ENCODE results near the gene IL1RAPL1.

Gene IL1RAPL1

DNA sequence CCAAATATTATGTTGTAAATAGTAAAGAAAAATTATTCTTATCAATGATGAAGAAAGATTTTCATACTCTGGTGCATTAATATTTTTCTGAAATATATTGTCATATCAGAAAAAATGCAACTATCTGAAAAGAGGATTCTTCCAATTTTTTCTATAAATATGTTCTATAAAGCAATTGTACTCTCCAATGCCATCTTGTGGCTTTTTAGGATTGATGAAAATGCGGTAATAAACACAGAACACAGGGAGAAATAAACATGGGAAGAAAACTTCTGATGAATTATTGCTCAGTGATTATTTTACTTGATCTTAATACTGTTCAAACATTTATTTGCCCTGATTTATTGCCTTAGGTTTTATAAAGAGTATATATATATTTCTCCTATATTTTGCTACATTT lies 215.4 kb downstream of the IL1RAPL1 start:
- no peak for DNase-seq

DNA sequence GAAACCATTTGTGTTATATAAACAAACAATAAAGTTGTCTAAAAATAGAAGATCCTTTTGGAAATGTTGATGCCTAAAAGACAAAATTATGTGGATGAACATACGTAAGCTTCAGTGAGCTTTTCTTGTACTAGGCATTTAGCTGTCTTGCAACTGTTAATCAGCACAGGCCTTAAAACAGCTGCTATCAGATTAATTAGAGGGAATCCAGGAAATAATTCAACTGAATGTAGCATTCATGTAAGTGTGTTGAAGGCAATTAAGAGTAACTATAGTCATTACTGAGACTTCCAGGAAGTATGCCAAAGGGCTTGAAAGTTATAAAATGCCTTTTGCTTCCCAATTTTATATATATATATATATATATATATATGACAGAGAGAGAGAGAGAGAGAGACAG lies 248.7 kb downstream of the IL1RAPL1 start:
- no peak for DNase-seq

DNA sequence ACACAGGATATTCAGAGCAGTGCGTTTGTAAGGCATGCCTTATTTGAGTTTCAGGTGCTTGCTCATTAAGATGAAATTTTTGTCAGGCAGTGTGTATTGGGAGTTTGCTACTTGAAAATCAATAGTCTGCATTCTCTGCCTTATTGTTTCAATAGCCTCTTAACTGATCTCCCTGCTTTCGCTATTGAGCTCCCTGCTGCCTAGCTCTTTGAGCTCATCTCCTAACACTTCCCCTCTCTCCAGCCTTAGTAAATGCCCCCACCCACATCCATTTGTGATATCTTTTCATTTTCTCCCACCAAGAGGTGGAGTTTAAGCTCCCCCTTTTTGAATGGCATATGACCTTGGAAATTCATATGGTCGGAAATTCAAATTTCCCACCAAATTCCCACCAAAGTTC lies 256.6 kb downstream of the IL1RAPL1 start:
- no peak for DNase-seq

DNA sequence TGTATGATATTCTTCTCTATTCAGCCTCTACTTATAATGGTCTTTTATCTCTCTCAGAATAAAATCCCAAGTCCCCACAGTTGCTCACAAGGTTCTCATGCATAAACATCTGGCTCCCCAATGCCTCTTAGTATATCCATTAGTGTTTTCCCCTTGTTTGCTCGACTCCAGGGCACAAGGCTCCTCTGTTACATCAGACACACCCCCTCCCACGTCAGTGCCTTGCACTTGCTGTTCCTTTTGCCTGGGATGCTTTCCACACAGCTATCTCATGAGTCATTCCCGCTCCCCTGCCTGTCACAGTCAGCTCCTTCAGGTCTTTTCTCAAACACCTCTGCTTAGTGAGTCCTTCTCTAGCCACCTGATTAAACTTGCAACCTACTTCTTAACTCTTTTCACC lies 260.2 kb downstream of the IL1RAPL1 start:
- DNase-seq: no peak

DNA sequence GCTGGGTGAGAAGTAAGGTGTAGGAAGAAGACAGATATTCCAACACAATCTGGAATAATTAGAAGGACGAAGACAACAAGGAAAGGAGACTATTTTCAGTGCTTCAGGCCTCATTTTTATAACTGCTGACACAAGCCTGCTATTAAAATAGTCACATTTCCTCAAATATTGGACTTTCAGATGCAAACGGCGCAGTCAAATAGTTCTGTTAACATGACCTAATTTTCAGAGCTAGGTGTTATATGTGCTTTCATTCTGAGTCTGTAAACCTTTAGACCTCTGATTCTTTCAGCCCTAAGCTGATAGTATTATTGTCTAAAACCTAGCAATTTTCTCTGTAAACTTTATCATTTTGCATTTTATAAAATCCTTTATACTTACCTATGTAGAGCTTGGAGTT lies 261.5 kb downstream of the IL1RAPL1 start:
- no peak for DNase-seq

DNA sequence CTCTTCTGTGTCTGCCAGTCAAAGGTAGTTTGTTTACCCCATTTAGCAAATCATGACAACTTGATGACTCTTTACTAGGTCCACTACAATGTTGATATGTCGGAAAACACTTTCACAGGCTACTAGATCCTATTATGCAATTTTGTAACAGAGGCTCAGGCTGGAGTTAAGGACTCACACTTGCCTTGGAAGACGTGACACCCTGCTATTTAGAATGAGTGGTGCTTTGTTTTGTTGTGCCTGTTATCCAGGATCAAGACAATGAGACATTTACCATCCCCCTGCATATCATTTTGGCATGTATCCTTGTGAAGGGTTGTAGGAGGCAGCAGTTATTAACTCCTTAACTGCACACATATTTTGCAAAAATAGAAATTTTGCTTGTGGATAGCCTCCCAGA lies 263.7 kb downstream of the IL1RAPL1 start:
- DNase-seq: no peak

DNA sequence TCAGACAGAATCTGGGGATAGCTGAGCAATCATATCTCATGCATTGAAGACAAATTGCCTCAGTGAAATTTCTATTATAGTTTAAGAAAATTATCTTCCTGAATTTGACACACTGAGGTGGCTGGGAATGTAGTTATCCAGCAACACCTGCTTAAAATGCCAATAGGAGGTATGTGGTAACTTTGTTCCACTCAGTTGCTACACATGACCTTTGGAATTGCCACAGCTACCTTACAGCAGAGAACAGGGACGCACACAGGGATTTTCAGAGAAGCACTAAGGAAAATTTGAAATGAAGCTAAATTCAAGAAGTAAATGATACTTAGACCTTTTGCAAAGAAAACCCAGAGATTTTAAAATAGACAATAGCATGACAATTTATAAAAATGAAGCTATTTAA lies 264.6 kb downstream of the IL1RAPL1 start:
- DNase-seq: no peak

DNA sequence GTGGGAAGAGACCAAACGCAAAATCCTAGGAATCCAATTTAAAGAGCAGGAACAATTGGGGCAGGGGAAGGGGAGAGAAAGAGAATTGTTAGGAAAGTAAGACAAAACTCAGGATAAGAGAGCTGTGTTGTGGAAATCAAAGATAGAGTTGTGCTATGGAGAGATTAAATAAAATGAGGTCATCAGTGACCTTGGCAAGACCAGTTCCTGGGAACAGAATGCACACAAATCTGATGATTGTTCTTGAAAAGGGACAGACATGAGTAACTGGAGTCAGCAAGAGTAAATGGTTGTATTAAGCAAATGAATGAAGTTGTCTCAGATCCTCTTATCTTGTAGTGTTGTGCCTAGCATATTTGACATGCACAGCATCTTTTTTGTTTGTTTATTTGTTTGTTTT lies 267.4 kb downstream of the IL1RAPL1 start:
- DNase-seq: no peak

DNA sequence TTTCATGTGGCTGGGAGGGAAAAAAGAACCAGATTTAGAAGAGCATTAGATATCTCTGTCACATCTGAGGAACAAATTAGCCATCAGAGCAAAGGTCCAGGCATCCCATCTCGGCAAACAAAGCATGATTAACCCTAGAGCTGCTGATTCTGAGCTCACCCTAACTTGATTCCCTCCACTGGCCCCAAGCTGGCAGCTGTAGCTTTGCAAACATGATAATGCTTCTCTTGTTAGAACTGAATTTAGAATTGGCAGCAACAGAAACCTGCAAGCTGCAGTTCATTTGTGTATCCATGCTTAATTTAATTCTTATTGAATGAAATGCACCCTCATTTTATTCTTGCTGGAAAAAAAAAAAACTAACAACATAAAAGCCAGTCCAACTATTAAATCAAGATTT lies 289.2 kb downstream of the IL1RAPL1 start:
- DNase-seq: no peak

DNA sequence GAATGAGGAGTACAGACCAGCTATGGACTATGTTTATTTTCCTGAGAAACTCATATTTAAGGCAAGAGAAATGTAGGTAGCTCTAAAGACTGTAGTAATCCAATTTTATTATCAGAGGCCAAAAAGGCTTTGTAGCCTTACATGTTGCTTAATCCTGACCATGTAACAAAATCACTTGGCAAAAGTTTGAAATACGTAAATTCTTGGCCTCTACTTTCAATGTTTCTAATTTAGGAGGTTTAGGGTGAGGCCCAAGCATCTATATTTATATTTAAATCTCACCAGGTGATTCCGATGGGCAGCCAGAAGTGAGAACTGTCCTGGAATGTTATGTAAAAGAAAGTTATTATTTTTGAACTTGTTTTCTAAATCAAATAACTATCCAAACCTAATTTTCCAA lies 289.7 kb downstream of the IL1RAPL1 start:
- no peak for DNase-seq

DNA sequence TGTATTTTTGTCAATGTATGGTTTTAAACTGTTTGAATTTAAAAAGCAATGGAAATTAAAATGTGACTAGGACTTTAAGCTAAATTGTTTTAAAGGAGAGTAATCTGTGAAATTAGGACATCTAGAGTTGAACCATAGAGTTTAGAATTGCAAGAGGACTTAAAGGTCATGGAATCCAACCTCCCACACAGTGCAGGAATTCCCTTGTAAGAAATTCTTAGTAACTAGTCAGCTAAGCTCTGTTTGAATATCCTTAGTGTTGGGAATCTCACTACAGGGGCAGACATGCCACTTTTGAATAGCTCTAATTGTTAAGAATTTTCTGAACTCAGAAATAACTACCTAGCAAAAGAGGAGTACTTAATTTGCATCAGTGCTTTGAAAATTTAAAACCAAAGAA lies 292.9 kb downstream of the IL1RAPL1 start:
- DNase-seq: no peak

DNA sequence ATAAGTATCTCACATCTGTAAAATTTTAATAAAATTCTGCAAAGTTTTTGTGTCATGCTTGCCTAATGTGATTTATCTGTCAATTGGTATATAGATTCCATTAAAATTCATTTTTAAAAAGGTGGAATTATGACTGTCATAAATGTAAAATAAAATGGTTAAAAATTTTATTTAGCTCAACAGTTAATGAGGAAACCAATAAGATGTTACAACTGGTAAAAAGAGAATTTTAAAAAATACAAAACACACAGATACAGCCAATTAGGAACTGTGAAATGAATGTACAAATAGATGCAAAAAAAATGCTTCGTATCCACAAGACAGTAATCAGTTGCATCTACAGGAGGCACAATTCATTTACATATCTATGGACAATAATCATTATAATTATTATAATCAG lies 297.6 kb downstream of the IL1RAPL1 start:
- DNase-seq: no peak

DNA sequence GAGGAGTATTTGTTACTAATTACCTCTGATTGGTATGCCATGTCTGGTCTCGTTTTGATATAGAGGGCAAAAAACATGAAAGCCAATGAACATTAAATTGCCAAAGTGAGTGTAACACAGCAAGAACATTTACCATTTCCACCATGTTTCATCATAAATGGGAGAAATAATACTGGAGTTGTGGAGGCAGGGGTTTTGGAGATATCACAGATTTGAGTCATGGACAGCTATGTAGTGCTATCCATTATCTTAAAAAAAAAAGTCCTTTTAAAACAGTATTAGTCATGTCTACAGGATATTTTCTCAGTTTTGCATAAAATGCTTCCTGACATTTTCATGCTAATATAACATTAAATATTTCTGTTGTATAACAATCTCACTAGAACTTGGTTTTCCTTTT lies 301.2 kb downstream of the IL1RAPL1 start:
- DNase-seq: no peak

DNA sequence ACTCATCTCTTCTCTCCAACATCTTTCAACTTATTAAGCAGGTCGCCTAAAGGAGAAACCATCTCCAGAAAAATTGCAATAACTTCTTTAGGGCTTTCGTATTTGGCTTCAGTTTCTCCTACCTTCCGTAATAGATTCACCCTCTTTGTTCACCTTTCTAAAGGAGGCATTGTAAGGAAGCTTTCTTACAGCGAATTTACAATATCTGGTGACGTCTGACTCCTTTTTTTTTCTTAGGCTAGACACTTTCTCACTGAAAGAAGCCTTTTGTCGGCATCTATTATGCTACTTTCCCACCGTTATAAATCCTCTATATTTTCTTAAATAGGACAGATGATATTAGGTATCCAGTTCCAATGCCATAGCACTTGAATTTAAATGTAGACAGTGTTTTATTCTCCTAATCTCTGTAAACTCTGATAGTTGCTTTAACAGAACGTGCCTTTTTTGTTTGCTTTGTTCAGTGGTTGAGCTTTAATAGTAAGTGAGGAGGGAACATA lies 302.4 kb downstream of the IL1RAPL1 start:
- no peak for DNase-seq

DNA sequence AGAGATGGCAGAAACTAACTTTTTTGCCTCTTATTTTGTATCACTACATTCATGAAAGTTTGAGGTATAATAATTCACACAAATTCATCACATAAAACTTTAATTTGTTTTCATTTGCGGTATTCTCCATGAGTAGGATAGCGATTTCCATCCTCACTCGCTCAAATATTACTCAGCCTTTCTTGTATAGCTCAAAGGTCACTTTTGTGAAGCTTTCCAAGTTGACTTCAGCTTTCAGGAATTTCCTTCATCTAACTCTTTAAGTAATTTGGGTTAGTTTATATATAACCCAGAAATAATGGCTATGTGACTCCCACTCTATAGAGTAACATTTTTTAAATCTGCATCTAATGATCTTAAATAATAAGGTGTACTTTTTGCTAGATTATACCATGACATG lies 314.4 kb downstream of the IL1RAPL1 start:
- no peak for DNase-seq

DNA sequence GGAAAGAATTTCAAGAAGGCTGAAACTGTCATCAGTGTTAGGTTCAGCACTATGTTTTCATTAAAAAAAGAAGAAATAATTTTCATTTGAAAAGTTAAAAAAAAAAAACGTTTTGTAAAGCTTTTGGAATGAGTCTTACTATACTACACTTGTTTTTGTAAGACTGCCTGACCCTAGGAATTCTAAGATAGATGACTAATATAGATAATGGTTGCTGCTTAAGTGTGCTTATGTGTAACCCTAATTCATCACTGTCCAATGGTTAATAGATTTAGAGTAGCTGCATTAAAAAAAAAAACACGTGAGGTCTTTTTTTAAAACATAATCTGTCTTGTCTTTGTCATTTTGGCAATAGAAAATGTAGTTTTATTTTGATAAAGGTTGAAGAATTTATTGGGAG lies 323.2 kb downstream of the IL1RAPL1 start:
- no peak for DNase-seq

DNA sequence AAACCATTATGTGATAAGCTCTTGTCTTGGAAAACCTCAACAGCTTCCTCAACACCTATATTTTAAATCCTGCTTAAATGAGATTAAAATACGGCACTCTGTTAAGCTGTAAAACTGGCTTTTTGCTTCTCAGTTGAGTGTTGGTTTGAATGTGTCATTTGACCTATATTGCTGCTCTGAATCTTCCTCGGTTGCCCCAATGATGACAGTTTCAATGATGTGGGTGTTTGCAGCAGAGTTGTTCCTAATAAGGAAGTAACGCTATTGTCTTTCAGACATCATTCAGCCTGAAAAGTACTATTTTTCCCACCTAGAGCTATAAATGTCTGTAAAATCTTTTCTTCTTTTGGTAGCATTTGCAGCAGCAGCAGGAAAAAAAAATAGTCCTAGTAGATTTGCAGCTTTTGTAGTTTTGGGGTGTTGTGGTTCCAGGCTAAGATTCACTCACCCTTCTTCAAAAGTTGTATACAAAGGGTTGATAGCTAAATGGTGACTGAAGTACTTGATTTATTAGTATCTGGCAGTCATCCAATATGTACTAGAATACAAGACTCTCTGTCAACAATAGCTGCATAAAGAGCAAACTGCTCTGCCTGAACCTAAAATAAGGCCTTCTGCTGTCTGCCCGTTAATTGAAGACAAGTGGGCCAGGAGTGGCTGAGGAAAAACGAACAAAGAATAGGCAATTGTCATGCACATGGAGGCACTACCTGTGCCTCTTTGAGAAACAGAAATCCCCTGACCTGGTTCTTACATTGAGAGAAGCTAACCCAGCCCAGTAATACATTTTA lies 333.1 kb downstream of the IL1RAPL1 start:
- DNase-seq: peak; percentile 87 to 93

DNA sequence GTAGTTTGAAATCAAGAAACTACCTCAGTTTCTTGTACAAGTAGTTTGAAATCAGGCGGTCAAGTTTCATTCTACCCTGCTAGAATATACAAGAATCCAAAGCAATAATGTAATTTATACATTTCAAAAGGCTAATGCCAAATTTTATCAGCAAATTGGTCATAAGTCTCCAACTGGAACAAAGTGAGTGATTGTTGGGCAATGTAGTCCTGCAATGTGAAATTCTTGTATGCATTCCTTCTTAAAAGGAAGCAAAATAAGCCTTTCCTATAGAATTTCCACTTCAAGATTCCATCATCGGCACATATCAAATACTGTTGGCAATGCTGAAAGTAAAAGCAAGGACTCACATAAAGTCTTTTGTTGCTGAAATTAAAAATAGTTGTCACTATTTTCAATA lies 334.9 kb downstream of the IL1RAPL1 start:
- no peak for DNase-seq

DNA sequence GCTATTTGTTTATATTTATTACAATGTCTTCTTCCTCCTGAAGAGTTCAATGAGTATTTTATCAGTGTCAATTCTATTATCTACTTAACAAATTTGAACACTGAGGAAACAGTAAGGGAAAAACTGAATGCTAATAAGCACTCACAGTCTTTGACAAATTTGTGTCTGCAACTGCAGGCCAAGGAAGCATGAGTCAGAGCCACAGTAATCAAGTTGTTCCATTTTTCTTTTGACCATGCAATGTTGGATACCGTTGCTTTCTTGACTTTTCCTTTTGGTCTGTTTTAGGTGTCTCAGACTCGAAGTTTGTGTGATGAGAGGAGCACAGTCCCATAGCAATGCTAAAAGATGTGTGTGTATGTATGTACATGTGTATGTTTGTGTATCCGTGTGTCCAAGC lies 359.6 kb downstream of the IL1RAPL1 start:
- no peak for DNase-seq

DNA sequence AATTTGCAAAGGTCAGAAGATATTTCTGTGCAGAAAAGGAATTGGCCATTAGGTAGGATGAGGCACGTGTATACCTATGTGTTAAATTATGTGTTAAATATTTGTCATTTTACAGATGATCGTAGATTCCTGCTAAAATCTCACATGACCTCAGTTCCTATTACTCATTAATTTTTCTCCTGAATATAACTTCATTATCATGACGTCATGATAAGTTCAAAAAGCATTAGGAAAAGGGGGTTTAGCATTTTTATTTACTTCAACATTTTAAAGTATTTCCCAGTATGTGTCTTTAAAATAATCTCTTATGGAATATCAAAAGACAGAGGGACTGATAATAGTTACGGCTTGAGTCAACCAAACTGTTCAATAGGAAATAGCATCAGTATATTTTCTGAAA lies 372.8 kb downstream of the IL1RAPL1 start:
- no peak for DNase-seq

DNA sequence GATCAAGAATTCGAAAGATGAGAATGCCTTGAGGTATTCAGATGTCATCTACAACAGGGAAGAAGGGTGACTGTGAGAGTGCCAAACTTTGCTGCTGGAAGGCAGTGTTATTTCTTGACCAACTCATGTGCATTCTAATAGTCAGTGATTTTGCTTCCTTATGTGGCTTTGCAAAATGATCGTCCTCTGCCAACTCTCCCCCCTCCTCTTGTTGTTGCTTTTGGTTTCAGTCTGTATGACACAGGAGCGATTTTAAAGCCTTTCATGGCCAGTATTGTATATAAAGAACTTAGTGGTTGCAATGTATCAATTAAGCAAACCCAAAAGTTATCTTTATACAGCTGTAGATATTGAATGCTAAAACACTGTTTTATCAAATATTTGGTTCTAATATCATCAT lies 379.1 kb downstream of the IL1RAPL1 start:
- DNase-seq: no peak

DNA sequence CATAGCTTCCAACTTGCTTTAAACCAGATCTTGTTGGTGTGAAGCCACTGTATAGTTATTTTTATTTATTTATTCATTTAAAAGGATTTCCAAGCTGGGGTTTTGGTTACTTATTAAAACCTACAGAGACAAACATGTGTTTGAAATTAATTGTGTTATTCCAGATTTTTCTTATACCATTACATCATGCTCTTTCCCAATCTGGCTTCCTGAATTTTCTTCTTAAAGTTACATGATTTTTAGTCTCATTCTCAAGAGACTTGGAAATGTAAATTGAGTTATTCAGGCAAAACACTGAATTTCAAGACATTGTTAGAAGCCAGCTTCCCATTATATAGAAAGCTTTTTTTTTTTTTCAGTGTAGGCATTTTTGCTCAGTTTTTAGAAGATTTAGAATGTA lies 381.9 kb downstream of the IL1RAPL1 start:
- no peak for DNase-seq

DNA sequence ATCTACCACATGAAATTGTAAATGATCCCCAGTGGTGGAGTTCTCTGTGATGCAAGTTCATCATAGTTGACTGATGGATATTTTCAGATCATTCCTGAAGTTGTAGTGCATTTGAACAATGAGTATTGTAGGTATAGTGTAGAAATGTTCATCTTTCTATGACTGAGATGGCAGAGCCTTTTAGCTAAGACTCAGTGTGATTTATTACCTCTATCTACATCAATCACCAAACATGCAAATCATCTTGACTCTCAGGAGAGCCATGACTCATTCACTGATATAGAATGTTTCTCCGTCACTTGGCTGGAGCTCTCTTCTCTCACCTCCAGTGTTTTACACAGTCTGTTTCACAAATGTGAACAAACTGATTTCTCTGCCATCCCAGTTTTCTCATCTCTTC lies 392.6 kb downstream of the IL1RAPL1 start:
- DNase-seq: no peak

DNA sequence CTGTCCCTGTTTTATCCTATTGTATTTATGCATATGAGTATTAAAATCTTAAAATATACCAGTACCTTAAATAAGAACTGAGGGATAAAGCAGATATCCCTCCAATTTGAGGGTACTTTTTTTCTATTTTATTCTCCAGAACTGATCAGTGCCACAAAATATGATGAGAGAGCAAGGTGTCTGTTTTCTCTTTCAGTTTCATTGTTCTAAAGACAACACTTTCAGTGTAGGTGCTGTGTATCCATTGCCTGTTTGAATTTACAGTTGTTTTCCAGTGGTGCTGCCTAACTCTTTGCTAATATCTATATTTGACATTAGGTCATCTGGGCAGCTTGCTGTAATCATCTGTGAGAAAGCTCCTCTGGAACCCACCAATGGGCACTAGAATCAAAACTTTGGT lies 394.7 kb downstream of the IL1RAPL1 start:
- no peak for DNase-seq

DNA sequence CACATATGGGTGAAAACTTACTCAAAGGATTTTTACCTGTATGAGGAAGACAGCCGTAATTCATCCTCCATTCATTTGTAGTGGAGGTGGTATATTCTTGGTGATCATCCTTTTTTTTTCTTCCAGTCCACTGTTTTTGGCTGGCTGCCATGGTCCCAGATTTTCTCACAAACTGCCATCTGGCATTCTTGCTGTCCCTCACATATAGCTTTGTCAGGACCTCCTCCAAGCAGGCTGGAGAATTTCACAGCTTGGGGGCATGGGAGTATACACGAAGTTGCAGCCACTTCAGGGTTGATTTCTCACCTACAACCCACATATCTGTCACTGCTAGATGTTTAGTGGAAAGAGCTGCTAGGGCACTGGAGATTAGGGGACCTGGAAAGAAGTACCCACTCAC lies 401.0 kb downstream of the IL1RAPL1 start:
- no peak for DNase-seq

Data from NCI-H187 (cell line).